Activated naive CD4-positive, alpha-beta T cell (primary cell): ENCODE data around the gene LSMEM2.
"Not testable (repeated sequence)": the region's sequence is repeated elsewhere in the genome, so short reads cannot be mapped to it uniquely, and the experiment has no call there.

ENCODE experiments used
- DNase-seq, 4 experiments: peaks; one replicate each; lab custom pipeline; 2025; lab: John Stamatoyannopoulos, UW

The LSMEM2 gene

DNA sequence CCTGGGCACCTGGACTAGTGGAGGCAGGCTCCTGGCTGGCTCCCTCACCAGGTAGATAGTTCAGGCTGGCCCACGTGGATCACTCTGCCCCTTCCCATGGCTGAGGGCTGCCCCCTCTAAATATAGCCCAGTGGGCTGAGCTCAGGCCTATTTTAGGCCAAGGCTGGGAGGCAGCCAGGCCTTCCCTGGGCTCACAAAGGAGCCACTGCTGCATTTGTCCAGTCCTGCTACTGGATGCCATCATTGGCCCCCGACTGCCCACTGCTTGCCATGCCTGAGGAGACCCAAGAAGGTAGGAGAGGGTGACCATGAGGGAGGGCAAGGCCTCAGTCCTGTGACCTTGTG is at the start of gene LSMEM2:
TSS of gene LSMEM2 (plus strand) at position 208 of the 345 bp plus-strand sequence. CDS start at position 235, 27 bp downstream.
- no peak for DNase-seq

DNA sequence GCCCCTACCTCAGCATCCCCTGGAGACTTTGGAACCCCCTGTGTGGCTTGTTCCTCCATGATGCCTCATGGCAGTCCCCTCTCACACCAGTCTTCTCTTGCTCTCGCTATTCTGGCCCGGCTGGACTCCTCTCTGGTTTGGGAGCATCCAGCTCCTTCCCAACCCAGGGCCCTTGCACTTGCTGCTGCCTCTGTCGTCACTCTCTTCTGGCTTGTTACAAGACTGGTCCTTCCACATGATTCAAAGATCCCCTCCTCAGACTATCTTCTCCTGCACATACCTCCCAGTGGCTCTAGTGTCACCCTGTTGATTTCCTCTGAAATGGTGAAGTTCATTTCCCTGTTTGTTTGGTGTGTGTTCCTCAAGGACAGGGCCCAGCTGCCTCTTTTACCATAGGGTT is 49.4 kb upstream of the LSMEM2 start:
- DNase-seq, result no peak

DNA sequence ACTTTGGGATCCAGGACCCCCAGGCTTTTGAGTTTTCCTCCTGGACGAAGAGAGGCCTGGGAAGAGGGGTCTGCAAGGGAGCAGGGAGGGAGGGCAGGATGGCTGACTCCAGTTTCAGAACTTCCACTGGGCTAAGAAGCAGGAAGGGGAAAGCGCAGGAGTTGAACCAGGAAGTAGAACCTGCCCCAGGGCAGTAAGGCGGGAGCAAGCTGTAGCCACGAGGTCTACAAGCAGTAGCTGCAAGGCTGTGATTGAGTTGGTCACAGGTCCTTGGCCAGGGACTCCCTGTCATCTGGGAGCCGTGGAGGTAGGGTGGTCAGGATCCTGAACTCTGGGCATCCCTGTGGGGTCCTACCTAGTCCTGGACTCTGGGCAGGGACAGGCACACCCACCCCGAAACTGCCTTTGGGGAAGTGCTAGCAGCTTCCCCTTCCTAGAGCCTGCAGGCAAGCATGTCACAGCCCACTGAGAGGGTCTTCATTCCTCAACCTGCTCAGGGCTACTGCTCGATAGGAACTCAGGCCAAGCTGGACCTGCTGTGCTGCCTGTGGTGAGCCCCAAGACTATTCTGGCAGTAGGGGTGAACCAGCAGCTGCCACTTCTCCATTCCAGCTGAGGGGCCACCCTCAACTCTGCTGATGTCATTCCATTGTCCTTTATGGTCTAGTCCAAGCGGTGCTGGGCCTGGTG is 48.6 kb upstream of the LSMEM2 start:
- no peak for DNase-seq

DNA sequence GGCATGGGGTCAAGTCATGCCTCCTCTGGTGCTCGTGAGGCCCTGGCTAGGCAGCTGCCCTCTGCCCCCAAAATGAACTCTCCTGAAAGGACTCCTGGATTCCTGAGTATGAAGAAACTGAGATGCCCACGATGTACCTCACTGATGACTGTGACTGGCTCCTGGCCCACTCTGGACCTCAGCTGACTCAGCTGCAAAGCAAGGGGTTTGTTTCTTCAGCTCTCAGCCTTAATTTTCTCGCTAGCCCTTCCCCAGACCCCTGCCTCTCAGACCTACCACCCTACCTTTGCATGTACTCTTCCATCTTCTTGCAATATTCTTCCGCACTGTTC is 48.1 kb upstream of the LSMEM2 start:
- DNase-seq, result no peak

DNA sequence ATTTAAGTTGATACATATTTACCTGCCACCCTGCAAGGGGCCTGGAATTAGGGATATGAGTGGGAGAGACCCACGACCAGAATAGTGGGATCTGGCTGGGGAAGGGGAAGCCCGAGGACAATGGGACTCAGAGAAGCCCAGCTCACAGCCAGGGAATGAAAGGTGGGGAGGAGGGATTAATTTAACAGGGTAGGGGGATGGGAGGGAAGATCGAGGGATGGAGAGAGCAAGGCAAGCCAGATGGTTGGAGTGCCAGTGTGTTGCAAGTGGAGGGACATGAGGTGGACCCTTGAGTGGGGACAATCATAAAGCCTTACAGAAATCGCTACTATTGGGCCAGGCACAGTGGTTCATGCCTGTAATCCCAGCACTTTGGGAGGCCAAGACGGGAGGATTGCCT is 47.3 kb upstream of the LSMEM2 start:
- no peak for DNase-seq

DNA sequence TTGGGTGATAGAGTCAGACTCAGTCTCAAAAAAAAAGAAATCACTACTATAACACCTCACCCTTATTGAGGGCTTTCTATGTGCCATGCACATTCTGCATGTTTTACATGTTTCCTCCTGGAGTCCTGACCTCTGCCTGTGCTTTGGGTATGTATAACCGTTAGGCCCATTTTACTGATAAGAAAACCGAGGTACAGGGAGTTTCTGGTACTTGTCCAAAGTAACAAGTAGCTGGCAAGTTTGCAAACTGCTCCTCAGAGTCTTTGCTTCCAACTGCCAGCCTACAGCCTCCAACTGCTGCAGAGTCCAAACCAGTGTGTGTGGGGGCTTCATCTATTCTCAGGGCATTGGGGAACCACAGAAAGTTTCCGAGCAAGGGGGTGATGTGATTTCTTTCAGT is 46.6 kb upstream of the LSMEM2 start:
- no peak for DNase-seq

DNA sequence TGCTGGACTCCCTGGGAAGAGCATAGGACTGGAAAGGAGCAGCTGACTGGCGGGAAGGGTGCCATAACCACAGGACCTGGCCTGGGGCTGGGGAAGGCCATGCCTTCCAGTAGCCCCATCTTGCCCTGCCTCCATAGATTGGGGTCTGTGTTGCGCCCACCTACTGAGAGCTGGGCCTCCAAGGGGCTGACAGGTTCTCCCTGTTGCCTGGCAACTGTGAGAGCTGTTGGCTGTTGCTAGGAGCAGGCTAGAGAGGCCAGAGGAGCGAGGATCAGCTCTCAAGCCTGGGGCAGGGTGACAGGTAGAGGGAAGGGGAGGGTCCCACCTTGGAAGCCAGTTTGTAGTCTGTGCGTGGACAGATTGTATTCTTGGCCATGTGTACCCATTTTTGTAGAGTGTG is 45.7 kb upstream of the LSMEM2 start:
- DNase-seq, result no peak

DNA sequence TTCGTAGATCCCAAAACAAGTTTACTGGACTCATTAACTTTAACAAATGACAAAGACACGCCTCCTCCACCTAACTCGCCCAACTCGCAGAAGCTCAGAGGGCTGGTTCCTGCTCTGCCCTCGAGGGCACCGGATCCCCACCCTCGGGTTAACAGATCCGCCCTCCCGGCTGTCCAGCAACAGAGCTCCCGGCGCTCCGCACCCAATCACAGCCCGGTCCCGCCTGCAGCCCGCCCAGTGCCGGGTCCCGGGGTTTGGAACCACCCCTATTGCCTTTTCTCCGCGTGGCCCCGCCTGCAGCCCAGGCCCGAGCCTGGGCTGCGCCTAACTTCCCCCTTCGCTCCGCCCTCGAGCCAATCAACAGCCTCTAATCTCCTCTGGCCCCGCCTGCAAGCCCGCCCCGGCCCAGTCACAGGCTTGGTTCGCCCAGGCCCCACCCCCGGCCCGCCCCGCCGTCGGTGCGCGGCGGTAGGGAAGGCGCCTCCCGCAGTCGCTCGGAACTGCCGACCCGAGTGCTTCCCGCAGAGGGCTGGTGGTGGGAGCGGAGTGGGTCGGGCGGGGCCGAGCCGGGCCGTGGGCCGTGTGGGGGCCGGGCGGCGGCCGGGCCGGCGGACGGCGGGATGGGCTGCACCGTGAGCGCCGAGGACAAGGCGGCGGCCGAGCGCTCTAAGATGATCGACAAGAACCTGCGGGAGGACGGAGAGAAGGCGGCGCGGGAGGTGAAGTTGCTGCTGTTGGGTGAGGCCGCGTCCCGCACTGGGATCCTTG is 43.0 kb upstream of the LSMEM2 start, which contains the start of gene GNAI2:
TSS of gene GNAI2 (plus strand) at position 489 of the 768 bp plus-strand sequence. CDS start at position 621, 132 bp downstream.
- DNase-seq, result peak; percentile 94 to 99 (median 96)

DNA sequence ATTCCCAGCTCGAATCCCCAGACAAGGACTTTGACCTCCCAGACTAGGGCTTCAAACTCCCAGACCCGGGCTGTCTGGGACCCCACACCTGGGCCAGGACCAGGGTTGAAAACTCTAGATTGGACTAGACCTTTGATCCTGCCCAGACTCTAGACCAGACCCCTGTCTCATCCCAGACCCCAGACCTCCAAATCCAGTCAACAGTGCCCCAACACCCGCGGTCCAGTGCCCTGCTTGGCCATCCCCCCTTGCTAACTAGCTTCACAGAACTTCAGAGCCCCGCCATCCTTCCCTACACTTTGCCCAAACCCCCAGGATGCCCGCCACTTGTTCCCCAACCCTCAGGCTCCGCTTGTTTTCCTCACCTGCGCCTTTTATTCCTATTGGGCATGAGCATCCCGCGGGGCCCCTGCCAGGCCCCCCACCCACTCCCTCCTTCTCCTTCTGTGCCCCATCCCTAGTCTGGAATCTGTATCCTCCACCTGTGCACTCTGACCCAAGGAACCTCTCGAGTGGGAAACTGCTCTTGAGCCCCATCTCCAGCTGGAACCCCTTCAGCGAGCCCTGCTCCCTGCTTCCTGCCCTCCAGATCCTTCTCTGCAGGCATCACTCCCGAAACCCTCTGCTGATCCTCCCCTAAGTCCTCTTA is 42.3 kb upstream of the LSMEM2 start:
- no peak for DNase-seq

DNA sequence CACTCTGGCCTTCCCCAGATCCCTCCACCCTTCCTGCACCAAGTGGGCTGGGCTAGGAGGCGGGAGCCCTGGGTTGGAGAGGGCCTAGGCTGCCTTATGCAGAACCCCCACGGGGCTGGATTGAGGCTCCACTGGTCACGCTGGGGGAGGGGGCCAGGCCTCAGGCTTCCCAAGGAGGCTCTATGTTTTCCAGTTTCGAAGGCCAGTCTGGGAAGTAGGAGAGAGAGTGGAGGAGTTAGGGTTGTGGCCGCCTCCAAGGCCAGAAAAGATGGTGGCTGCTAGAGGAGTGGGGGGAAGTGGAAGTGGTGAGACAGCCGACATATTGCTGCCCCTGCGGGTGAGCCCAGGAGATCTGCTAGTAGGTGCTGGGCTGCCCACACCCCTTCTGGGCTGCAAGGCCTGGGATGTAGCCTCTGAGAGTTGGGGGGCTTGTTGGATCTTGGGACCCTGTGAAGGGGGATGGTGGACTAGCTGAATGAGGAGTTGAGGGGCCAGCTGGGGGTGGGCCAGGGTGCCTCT is 41.7 kb upstream of the LSMEM2 start:
- DNase-seq, result peak in 1 of 4 experiments; percentile 30

DNA sequence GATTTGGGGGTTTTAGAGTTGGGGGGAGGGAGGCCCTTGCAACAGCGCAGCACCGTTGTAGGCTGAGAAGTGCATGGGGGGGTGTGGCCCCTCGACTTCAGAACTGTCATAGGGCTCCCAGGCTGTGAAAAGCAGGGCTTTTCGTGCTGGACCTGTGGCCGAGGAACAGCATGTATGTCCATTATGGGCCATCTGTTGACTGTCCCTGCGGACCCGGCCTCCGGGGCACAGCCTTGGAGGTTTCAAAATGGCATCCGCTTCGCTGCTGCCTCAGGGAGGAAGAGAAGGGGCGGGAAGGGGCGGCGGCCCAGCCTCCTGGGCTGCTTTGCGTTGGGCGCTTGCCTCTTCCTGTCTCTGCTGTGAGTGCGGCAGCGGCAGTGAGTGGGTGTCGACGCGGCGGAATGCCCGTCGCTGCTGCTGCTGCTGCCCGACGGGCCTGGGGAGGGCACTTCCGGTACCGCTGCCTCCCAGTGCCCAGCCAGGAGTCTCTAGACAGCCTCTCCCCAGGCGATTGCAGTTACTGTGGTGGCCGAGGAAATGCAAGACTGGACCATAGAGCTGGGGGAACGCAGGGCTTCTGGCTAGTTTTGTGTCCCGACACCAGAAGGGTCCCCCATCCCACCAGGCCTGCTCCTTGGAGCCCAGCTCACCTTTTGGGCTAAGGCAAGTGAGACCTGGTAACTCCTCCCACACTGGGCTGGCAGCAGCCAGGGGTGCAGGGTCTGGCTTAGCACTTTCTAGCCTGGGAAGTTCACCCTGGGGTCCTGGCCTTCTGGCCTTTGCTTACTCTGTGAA is 40.9 kb upstream of the LSMEM2 start:
- DNase-seq, result peak; percentile 53 to 82 (median 71)

DNA sequence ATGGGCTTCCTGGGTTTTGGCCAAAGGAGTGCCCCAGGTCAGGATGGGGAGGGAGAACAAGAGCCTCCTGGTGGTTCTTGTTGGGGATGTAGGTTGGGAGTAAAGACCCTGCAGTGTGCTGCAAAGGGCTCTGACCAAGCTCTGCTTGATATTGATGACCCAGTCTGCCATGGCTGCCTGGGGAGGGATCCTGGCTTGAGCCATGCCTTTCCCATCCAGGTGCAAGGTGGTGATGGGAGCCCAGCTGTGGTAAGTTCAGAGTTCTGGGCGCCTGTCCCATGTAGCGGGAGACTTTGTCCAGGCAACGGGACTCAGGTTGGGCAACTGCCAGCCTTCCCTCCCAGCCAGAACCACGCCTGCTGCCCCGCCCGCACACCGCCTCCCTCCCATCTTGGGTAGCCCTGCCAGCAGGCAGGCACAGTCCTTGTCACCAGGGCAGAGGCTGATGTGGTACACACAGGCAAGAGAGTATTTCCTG is 40.3 kb upstream of the LSMEM2 start:
- no peak for DNase-seq

DNA sequence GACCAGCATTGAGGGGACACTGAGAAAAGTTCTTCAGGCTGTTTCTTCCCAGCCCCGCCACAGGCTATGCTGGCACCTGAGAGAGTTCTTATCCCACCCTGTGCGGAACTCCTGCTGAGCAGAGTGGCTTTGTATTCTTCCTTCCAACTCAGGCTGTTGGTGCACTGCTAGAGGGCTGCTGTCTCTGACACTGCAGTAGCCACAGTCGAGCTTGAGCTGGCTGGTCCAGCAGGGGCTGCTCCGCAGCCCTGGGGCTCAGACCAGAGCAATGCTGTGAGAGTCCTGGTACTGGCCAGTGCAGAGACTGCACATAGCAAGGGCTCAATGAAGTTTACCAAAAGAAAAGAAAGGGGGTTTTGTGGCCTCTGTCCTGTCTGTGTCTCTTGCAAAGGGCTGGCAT is 39.2 kb upstream of the LSMEM2 start:
- DNase-seq, result no peak

DNA sequence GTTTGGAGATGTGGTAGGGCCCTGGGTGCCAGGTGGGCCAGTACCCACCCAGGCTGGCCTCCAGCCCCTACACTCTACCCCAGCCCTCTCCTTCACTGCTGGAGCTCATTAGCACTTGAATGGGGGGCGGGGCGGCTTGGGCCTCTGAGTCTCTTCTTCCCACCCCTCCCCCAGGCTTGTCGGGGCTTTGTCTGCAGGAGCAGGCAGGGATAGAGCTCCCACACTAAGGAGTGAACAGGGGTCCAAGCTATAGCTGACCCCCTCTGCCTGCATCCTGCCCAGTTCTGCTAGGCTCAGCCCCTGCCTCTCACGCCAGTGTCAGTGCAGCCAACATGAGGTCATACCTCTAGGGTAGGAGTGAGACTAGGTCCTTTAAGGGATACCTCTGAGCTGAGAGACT is 37.7 kb upstream of the LSMEM2 start:
- no peak for DNase-seq

DNA sequence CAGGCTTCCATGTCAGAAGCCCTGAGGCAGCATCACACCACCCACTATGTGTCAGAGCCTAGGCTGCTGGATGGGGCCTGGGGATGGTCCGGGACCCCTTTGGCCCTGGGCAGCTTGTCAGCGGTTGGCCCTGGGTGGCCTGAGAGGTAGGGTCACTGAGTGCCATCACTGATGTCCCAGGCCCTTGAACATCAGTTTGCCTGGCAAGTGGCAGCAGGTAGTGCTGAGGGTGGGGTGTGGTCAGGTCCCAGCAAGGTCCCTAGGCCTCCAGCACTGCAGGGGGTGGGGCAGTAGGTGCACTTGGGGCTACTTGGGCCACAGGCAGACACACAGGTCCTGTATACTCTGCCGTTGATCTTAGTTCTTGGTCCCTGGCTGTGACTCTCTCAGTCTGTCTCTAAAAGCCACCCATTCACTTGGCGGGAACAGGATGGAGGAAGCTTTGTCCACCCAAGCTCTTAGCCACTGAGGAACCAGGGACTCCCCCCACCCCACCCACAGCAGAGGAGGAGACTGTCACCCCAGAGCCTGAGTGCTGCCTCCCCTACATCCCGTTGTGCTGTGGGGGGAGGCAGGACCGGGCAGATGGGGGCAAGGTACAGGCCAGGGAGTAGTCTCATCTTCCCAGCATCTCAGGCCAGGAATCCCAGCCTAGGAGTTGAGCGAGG is 37.0 kb upstream of the LSMEM2 start:
- no peak for DNase-seq

DNA sequence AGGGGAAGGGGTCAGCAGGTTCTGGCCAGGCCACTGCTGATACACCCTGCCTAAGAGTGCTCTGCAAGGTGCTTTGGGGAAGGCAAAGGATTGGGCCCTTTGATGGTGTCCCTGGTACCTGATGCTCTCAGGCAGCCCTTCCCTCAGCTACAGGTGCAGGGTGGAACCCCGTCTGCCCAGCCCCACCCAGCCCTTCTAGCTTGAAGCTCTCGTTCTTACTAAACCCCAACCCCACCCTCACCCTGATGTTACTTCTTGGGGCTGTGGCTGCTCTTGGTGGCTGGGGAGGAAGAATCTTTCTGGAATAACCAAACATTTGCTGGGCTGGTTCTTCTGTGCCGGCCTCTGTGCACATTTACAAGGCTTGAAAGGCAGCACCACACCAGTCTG is 36.5 kb upstream of the LSMEM2 start:
- no peak for DNase-seq

DNA sequence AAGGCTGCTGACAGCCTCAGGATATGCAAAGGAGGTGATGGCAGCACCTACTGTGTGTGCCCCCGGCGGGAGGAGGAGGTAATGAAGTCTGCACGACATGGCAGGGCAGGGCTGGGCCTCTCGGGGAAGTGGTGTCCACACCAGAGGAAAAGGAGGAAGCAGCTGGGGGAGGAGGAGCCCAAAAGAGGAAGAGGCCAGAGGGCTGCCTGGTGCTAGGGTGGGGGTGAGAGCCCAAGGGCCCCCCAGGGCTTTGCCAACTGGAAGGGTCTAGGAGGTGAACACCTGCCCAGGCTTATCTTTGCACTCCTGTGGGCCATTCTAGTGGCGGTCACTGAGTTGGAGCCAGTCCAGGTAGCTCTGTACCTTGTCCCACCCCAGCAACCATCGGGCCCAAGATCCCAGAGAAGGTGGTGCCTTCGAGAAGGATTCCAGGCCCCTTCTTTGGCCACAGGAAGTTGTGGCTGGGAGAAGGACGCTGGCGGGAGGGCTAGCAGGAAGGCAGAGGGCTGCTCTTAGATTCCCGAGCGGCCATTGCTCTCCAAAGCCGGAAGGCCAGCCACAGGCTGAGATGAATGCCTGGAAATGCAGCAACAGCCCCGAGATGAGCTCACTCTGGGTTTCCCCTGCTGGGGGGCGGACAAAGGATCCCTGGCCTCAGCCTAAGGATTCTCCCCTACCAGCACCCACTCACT is 35.9 kb upstream of the LSMEM2 start:
- no peak for DNase-seq

DNA sequence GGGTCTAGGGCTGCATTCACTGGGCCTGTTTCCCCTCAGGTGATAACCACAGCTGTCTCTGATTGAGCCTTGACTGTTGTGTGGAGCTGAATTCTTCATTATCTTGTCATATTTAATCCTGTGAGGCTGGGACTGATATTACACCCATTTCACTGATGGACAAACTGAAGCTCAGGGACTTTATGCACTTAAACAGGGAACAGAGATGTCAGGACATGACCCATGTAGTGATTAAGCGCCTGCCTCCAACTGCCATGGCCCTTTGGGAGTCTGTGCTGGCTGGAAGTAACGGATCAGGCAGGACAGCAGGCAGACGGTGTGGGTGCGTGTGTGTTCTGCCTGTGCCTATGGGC is 35.4 kb upstream of the LSMEM2 start:
- no peak for DNase-seq

DNA sequence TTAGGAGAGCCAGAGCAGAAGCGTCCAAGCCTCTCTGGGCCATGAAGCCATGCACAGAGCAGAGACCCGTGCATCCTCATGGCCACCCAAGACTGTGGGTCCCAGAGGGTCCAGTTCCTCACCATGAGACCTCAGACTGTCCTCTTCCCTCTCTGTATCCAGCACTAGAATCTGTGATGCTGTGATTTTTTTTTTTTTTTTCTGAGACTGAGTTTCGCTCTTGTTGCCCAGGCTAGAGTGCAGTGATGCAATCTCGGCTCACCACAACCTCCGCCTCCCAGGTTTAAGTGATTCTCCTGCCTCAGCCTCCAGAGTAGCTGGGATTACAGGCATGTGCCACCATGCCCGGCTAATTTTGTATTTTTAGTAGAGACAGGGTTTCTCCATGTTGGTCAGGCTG is 34.1 kb upstream of the LSMEM2 start:
- not testable (repeated sequence) for DNase-seq

DNA sequence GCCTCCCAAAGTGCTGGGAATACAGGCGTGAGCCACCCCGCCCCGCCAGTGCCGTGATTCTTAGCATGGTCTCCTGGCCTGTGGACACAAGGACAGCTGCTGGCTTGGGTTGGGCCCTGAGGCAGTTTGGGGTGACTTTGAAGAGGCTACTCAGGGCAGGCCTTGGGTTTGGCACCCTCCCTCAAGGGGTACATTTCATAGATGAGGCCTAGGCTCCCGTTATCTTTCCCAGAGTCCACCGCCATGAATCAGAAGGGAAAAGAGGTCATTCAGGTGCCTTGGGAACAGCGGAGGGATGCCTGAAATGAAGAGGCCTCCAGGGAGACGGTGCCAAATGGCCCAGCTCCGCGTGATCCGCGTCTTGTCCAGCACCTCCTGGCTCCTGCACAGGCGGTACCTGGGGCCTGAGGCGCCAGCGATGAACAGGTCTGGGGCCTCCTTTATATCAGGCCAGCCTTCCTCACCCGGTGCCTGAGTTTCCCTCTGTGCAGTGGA is 33.6 kb upstream of the LSMEM2 start:
- DNase-seq, result no peak
